IPS-18c (cell line): ENCODE results near the gene FOXC1.
A peak's percentile ranks its signal among the peaks of the same experiment; 100 is the strongest.

ENCODE experiments used
- H3K4me3 ChIP-seq: 2 replicates; pipeline ENCODE4 v1.7.0; 2013; ENCODE audit warnings: low read depth, mild to moderate bottlenecking, low read length, moderate library complexity; ENCODE audit not compliant: insufficient read depth
- H3K9me3 ChIP-seq: one replicate; pipeline ENCODE4 v1.6.1; 2013; ENCODE audit warnings: mild to moderate bottlenecking, low read length, moderate library complexity; ENCODE audit not compliant: control insufficient read depth, insufficient read depth

The FOXC1 gene

GRCh38 chr6:1594445-1595200, 15.1 kb upstream of the FOXC1 start:
- Histone ChIP-seq H3K4me3 (no peak overlapping the region), H3K9me3 (no peaks in the 10 kb centered on the region)

DNA sequence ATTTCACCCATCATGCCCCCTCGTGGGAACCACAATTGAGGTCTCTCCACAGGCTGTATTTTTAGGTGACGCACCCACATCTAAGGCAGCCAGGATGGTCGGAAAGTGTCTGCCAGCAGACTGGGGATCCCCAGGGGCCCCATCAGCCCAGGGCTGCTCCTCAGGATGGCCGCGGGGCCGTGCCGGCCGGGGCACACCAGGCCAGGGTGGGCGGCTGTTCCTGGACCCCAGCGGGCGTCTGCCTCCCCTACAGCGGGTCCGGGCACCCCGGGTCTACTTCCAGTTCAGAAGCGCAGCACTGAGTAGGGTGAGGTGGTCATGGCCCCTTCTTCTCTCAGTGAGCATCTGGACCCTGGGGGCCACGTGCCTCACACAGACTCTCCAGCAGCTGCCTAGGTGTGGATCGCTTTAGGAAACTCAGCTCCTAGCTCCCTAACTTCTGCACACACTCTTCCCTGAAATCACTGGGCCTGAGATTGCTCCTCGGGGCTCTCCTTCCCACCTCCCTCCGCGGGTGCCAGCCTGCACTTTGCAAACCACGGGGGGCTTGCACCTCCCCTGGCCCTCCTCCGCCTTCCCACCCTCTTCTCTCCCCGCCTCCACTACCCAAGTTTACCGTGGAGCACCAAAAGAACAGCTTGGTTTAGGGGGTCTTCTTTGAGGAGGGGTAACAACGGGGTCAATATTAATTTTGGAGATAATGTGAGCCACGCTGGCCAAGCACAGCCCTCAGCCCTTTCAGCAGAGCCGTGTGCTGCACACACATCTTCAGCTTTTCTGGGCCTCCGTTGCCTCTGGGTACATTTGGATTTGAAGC, 14.2 kb upstream of the FOXC1 start:
- Histone ChIP-seq H3K9me3 (no peaks in the 10 kb centered on the region), H3K4me3 (no peak overlapping the region)

DNA sequence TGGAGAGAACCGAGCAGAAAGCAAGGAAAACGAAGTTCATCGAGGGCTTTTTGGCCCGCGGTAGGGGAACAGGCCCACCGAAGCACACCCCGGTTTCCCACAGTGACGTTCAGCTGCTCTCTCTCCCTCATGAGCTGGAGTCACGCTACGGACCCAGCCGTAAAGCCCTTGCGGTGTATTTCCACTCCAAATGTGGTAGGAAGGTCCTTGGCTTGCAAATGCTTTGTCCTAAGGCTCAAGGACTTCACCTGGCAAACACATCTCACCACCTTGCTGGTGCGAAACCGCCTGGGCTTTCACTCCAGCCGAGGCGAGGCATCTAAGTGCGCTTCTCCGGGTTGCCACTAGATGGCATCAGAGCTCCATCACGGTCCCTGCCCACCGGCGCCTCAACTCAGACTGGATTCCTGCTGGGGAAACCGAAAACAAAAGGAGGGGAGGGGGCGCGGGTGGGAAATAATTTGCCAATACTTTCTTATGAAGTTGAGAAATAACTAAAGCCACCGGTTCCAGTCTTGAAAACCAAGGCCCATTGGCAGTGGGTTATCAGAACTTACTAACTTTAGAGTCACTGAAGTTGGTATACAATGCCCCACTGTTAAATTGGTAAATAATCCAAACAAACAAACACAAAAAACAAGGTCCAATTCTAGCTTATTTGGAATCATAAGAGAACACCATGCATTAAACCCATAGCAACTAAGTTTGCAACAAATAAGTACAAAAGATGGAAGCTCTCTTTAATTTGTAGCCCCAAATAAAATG, 13.4 kb upstream of the FOXC1 start:
- no peaks in the 10 kb centered on the region for H3K9me3 ChIP-seq
- H3K4me3 ChIP-seq, result no peak overlapping the region

DNA sequence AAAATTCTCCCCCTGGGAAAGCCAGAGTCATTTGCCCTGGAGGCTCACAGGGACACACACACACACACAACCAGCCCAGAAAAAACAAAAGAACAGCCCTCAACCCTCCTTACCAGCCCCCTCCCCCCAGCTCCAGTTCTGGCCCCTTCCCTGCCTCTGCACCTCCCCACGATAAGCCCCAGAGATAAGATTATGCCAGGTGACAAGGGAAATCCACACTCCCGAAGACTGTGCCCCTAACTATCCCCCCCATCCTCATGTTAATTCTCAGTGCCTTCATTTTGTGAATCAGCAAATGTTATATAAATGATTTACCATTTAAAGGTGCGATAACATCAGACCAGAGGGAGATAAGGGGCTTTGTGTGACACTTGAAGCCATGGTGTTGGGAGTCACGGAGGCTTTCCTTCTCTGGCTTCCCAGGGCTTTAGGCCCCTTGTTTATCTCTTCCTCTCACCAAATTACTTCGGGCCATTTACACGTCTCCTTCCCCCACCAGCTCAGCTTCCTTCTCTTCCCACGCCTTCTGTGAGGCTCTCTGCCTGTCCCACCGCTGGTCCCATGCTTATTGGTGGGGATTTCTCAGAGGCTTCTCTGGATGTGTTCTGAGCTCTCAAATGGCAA, 12.5 kb upstream of the FOXC1 start:
- no peaks in the 10 kb centered on the region for H3K9me3 ChIP-seq
- no peak overlapping the region for H3K4me3 ChIP-seq

- H3K9me3 ChIP-seq, result no peaks in the 10 kb centered on the region
- H3K4me3 ChIP-seq, result no peak overlapping the region
Observed at GRCh38 chr6:1597924-1598323, 11.8 kb upstream of the FOXC1 start.

DNA sequence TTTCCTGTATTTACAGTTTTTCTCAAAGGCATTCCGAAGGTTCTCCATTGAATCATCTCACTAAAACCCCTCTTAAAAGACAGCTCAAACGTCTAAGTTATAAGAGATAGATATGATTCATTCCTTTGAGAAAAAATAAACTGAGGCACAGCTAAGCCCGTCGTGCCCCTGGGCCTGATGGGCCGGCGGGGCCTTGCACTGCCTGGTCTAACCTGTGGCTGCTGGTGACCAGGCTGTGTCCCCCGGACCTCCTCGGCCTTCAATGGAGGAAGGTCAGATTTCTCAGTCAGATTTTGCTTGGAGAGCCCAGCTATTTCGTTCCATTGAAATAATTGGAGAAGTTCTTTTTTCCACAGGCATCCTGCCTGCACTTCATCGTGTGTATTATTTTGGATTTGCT, 11.3 kb upstream of the FOXC1 start:
- Histone ChIP-seq H3K4me3 (no peak overlapping the region), H3K9me3 (no peaks in the 10 kb centered on the region)

DNA sequence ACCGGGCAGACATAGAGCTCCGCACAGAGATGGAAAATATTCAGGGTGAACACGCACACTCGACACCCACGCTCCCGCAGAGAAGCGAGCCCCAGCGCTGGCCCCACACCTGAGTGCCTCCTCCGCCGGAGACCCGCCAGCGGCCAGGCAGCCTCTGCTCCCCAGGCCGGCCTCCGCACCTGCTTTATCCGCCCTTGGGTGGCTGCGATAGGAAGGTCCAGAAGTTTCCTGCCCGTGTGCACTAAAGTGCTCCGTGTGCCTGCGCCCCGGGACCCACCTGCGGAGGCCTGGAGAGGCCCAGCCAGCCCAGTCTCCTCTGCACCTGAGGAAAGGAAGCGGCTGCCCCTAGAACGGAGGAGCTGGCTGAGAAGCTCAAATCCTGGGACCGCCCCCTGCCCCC, 10.8 kb upstream of the FOXC1 start:
- Histone ChIP-seq H3K9me3 (no peaks in the 10 kb centered on the region), H3K4me3 (no peak overlapping the region)

DNA sequence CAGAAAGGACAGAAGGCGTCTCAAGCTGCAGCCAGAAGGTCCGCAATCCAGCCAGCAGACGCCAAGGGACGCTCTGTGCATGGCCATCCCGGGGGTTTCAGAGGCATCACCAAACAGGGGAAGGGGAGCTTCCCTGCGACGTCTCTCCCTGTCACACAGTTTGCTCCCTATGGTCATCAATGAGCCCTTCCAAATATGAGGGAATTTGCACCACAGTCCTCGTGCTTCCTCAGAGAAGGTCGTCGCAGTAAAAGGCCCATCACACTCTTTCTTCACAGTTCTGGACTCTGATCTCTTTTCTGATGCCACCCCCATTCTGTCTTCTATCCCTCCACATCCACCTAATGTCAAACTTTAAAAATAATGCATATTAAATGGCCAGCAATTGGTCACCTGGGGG, 10.2 kb upstream of the FOXC1 start:
- H3K9me3 ChIP-seq, result no peaks in the 10 kb centered on the region
- no peak overlapping the region for H3K4me3 ChIP-seq

GRCh38 chr6:1600063-1600763, 9.5 kb upstream of the FOXC1 start:
- H3K4me3 ChIP-seq, result no peak overlapping the region
- no peaks in the 10 kb centered on the region for H3K9me3 ChIP-seq

DNA sequence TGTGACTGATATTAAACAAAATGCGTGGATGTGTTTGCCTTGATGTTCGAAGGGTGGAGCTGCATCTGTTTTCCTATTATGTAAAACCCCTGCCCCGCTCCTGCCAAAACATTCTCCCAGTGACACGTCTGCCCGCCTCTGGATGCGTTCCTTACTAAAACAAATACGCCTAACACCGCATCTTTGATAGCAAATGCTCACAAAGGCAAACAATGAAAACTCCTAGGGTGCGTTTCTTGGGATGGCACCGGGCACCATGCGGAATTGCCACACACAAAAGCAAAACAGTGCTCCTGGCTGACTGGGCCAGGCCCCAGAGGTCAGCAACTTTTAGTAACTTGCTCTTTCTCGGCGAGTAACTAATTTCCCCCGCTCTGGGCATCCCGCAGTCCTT, 9.0 kb upstream of the FOXC1 start:
- no peaks in the 10 kb centered on the region for H3K9me3 ChIP-seq
- H3K4me3 ChIP-seq, result no peak overlapping the region

GRCh38 chr6:1601158-1602048, 8.3 kb upstream of the FOXC1 start:
- H3K4me3 ChIP-seq, result no peak overlapping the region

GRCh38 chr6:1602049-1602713, 7.5 kb upstream of the FOXC1 start:
- Histone ChIP-seq H3K4me3 (no peak overlapping the region), H3K9me3 (no peaks in the 10 kb centered on the region)

More at GRCh38 chr6:1601158-1602048, 8.3 kb upstream of the FOXC1 start:
- H3K9me3 ChIP-seq, result no peaks in the 10 kb centered on the region

DNA sequence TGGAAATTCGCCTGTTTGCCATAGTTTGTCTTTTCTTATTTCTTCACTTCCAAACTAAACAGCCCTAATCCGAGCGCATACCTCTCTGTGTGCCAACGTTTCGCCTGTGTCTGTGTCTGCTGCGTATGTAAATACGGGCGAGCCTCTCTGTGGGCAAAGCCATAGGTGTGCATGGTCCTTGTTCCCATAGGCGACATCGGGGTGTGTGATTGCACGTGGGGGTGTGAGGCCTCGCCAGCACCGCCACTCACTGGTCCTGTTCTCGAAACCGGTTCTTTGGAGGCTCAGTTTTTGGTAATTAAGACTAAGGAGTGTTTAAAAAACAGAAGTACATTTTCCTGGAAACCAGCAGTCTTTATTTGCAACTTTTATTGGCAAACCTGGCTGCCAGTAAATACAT, 6.0 kb upstream of the FOXC1 start:
- peak overlapping the region; percentile 43 for H3K4me3 ChIP-seq
- no peaks in the 10 kb centered on the region for H3K9me3 ChIP-seq

DNA sequence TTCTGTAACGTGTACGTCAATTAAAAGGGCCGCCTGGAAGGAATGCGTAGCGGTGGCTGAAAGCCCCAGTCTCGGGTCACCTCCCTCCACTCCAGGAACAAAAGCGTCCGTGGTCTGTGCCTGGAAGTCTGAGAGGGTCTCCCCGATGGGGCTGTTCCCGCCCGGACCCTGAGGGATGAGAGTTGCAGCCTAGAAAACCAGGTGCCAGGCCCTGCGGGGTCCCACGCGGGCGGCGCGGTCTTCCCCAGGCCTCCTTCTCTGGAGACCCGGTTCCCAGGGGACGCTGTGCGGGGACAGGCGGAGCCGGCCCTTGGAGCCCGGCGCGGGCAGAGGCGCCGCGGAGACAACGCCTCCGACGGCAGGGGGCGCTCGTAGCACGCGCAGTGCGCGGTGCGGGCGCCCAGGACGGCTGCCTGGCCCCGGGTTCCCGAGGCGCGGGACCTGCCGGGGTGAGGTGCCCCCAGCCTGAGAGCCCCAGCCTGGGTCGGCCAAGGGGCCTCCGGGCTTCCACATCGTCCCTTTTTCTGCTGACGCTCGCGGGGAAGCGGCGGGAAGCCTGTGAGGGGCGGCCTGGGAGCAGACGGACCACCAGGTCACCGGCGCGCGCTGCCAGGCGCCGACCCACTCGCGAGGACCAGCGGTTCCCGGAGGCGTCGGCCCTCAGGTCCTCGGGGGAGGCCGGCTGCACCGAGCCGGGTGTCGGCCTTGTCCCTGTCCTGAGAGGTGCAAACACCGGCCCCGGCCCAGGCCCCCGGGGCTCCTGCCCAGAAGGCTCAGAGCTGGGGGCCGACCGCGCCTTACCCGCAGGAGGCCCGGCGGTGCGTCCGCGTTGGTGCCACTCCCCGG, 5.3 kb upstream of the FOXC1 start:
- Histone ChIP-seq H3K4me3 (peak overlapping the region; percentile 47), H3K9me3 (no peaks in the 10 kb centered on the region)
